ENCODE data around the gene CHL1.
"Not testable (repeated sequence)": the region's sequence is repeated elsewhere in the genome, so short reads cannot be mapped to it uniquely, and the experiment has no call there.

CHL1 gene

DNA sequence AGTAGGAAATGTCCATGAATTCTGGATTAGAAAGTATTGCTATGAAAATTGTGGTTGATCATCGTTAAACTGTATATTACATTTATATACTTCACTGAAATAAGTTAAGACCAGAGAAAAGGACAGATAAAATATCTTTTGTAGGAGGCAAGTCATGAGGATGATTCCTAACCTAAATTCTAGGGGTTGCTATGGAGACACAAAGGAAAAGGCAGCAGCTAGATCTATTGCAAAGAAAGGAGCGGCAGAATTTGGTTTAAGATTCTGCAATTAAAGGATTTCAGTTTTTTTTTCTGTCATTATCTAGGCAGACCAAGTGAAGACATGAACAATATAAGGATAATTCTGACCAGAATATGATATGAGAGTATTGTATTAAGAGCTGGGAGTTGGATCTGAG, 136.1 kb downstream of the CHL1 start:
- in situ Hi-C loops (cut with HindIII; ENCODE audit: low sequenced_read_pairs), result no loop called here

DNA sequence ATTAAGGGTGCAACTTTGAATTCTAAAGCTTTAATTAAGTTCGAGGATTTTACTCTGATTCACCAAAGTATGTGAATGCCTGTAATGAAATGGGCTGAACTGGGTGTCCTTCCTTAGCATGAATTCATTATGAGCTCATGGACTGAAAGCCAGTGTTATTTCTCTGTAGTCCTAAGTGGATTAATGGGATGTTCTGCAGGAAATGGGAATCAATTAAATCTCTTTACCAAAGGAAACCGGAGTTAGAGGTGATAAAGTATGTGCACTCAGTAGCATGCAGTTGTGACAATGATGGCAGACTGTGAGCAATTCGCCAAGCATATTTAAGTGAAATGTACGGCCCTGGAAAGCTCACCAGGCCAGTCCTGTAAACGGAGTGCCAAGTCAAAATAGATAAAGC, 138.7 kb downstream of the CHL1 start:
- in situ Hi-C loops (cut with HindIII; ENCODE audit: low sequenced_read_pairs), result no loop called here

DNA sequence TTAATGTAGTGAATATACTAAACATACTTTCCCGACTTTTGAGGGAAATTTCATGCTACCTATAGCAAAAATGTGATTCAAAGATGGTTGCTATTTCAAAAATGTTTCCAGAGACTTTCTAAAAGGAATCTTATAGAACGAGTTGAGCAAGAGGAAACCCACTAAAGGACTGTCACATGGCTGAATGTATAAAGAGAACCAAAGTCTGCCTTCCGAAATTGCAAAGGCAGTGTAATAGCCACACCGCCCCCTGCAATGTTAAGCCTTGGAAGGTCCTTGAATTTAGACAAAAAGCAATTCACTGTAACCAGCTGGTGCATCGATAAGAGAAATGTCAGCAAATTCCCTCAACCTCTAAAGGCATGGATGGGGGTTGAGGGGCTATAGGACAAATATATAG, 142.8 kb downstream of the CHL1 start:
- in situ Hi-C loops (cut with HindIII; ENCODE audit: low sequenced_read_pairs), result no loop called here

DNA sequence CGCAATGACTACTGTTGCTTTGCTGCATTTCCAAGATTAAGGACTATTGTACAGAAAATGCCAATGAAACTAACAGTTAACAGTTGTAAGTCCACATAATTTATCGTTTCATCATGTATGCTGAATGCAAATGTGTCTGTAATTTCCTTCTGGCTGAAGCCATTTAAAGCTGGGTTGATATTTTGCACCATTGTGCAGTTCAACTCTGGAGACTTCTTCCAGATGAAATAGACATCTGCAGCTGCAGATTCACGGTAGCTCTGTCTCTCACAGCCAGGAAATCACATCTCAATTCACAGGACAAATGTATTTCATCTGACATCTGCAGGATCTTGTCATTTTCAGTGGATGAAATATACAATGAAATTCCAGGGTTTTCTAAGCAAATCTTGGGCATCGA, 145.4 kb downstream of the CHL1 start:
- in situ Hi-C loops (cut with HindIII; ENCODE audit: low sequenced_read_pairs), result no loop called here

DNA sequence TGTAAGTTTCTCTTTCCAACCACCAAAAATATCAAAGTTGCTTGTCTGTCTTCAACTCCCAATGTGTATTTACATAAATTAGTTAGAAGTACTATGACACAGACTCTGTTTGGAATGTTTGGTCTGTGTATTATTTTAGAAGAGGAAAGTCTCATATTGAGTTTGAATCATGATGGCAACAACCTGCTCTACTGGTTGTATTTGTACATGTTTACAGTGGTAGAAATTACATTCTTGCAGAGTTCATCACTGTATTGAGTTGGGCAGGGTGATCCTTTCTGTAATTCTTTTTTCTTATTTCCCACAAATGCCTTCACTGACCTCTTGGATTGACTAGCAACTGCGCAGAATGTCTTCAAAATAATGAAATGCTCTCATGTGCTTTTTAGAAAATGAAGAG, 149.6 kb downstream of the CHL1 start:
- in situ Hi-C loops (cut with HindIII; ENCODE audit: low sequenced_read_pairs), result no loop called here

DNA sequence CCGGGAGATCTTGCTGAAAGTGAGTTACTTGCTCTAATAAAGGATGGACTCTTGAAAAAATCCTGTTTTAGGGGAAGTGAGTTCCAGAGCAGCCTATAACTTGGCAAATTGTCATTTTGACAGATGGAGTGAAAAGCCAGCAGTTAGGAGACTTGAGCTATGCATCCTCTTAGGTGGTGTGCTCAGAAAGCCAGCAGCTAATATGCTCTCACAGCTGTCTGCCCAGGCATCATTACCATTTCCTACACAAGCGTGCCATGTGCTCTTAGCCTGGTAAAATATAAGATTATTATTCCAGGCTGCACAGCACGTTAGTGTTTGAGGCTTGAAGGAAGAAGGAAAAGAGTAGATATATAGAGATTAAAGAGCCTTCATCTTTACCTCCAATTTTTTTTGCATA, 151.0 kb downstream of the CHL1 start:
- in situ Hi-C loops (cut with HindIII; ENCODE audit: low sequenced_read_pairs), result no loop called here

DNA sequence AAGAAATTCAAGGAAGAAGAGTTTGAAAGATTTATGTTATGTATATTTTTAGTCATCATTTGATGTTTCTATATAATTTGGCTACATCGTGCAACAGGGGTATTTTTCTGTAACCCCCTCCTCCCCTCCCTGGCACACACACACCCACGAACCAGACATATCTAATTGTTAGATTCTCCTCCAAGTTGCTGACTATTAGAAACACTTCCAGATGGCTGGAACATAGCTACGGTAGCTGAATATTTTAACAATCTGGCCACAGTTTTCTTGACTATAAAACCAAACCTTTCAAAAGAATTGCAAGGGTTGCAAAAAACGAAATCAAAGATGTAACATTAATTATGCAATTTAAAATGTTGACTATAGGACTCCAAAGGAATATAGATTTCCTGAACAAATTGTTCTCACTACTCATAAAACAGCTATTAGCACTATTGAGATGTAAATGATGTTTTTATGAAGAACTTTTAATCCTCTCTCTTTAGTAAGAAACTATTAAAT, 154.4 kb downstream of the CHL1 start:
- in situ Hi-C loops (cut with HindIII; ENCODE audit: low sequenced_read_pairs), result no loop called here

DNA sequence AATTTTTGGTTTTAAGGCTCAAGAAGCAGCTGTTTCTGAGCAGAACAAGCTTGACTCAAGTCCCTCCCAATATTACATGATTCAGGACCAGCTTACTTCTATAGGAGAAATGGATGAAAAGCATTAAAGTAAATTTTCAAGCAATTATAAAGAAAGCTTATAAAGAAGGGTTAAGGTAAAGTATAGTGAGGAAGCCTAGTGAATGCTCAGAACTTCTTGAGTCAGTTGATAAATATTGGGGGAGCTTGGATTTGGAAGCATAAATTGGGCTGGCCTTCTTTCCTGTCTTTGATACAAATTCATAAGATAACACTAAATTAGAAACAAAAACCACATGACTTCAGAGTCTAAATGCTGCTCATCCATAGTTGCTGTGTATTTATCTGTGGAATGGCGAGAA, 156.0 kb downstream of the CHL1 start:
- in situ Hi-C loops (cut with HindIII; ENCODE audit: low sequenced_read_pairs), result no loop called here

DNA sequence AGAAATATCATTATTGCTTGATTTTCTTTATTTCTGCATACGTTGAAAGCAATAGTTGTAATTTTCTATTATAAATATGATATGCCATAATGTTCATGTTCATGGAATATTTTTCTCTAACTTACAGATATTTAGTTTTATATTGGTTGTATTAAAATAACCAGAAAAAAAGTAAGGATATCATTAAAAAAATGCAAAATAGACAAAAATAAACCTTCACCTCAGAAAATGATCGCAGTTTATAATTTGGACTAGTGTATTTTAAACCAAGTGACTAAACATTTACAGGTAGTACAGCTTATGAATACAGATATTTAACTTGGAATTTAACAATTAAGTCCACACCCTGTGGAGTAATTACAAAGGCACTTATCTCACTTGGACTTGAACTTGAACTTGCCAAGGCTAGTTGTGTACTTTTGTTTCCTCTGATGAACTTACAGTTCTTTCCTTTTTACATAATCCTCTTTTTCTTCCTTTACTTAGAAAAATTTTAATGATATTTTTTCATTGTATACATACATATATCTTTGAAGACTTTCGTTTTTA, 156.7 kb downstream of the CHL1 start:
- in situ Hi-C loops (cut with HindIII; ENCODE audit: low sequenced_read_pairs), result no loop called here

DNA sequence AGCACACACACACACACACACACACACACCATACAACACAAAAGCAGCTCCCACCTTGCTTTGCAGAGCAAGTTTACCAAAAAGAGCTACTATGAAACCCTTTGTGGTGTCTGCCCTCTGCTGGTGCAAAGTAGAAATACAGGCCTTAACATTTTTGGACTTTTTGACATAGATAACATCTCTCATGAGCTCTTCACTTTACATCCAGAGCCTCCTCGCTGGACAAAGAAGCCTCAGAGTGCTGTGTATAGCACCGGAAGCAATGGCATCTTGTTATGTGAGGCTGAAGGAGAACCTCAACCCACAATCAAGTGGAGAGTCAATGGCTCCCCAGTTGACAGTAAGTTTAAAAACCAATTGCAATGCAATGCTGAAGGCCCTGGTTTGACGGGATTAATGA, 157.9 kb downstream of the CHL1 start:
- in situ Hi-C loops (cut with HindIII; ENCODE audit: low sequenced_read_pairs), result no loop called here

DNA sequence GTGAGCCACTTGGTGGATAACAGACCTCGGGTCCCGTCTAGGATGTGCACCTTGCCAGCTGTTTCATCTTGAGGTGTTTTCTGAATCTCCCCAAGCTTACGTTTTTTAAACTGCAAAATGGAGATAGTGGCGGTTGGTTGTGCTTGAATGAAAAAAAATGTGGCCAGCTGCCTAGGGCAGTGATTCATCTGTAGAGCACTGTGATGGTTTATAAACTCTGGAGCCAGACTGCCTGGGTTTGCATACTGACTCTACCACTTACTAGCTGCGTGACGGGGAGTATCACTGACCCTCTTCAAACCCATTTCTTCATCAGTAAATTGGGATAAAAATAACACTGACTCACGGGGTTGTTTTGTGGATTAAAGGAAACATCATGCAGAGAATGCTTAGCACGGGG, 159.1 kb downstream of the CHL1 start:
- in situ Hi-C loops (cut with HindIII; ENCODE audit: low sequenced_read_pairs), result no loop called here

DNA sequence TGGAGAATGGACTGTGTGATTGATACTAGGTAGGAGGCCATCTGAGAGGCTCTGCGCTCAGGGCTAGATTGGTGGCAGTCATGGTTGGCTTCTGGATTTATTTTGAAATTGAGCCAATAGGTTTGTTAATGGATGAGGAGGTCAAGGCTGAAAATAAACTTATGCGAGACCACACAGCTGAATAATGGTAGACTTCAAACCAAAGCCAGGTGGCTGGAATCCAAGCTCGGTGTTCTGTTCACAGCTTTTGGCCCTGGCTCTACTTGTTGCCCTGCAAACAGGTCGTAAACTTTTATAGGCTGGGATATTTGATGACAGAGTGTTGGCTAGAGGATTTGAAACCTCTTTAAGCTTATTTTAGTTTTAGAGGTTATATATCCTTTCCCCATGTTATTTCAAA, 160.4 kb downstream of the CHL1 start:
- in situ Hi-C loops (cut with HindIII; ENCODE audit: low sequenced_read_pairs), result no loop called here

DNA sequence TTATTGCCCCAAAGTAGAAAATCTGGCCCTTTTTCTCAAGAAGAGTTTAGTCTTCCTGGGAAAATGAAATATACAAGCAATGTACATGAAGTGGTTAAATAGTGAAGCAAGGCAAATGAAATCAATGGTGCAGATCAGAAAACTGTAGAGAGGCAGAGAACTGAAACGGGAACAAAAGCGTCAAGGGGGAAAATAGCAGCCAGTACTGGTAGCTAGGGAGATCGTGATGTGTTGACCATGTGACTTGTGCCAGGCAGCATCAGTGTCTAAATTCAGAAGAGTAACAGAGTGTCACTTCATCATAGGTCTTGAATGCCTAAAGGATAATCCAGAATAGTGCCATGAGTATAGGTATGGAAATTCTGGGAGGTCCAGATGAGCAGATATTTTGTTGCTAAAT, 163.1 kb downstream of the CHL1 start:
- in situ Hi-C loops (cut with HindIII; ENCODE audit: low sequenced_read_pairs), result no loop called here

DNA sequence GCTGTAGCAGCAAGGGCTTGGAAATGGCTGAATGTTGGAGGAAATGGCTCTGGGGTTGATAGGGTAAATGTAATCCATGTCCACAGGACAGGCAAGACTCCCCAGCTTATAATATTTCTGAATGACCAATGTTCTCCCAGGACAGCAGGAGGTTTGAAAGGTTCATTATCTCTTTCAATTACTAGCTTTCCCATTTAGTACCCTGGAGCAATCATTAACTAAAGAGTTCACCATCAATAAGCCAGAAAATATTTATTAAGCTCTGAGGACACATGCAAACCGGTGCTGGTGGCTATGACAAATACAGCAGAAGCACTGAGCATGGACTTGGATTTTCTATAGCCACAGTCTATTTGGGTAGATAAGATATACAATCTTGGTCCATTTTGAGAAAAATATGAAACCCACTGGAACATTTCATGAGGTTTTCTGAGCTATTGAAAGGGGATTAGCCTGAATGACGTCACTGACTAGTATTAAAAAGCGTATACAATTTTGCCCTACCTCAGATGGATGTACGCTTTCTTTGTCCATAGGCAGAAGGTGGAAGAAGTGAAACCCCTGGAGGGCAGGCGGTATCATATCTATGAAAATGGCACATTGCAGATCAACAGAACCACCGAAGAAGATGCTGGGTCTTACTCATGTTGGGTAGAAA, 166.2 kb downstream of the CHL1 start:
- in situ Hi-C loops (cut with HindIII; ENCODE audit: low sequenced_read_pairs), result no loop called here

DNA sequence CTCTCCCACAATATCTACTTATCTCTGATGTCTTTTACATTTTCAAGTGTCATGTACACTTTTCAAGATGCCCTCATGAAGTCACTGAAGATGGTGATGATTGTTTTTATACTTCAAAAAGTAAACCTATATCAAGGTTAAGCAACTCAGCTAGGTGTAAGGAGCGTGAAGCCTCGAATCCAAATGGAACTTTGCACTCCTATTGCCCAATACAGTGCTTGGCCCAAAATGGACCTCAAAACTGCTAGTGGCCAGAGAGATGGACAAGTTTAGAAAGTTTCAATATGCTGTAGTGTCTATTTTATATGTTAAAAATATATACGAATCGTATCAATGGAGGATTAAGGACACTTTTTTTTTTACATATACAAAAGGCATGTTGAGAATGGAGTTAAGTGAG, 167.7 kb downstream of the CHL1 start:
- in situ Hi-C loops (cut with HindIII; ENCODE audit: low sequenced_read_pairs), result no loop called here

DNA sequence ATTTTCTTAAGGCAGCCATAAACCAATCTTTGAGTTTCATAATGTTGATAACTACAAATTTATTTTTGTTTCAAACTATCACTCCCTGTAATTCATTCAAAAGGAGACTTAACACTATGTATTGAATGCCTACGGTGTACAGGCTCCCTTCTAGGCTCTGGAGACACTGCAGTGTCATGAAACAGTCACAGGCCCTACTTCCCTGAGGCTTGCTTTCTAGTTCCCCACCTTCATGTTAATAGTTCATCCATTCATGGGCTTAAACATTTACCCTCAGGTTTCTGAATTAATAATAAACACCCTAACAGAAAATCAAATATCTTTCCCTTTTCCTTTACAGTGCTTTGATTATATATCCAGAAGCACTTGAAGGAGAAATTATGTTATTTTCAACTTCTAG, 168.7 kb downstream of the CHL1 start:
- in situ Hi-C loops (cut with HindIII; ENCODE audit: low sequenced_read_pairs), result no loop called here

DNA sequence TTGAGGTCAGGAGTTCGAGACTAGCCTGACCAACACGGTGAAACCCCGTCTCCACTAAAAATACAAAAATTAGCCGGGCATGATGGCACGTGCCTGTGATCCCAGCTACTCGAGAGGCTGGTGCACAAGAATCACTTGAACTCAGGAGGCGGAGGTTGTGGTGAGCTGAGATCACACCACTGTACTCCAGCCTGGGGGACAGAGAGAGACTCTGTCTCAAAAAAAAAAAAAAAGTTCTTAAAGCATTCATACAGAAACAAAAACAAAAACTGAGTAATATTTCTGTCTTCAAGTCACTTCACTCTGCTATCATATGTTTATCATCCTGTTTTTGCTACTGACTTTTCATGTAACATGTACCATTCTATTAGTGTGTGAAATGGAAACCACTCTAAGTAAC, 169.7 kb downstream of the CHL1 start:
- in situ Hi-C loops (cut with HindIII; ENCODE audit: low sequenced_read_pairs), result not testable (repeated sequence)

DNA sequence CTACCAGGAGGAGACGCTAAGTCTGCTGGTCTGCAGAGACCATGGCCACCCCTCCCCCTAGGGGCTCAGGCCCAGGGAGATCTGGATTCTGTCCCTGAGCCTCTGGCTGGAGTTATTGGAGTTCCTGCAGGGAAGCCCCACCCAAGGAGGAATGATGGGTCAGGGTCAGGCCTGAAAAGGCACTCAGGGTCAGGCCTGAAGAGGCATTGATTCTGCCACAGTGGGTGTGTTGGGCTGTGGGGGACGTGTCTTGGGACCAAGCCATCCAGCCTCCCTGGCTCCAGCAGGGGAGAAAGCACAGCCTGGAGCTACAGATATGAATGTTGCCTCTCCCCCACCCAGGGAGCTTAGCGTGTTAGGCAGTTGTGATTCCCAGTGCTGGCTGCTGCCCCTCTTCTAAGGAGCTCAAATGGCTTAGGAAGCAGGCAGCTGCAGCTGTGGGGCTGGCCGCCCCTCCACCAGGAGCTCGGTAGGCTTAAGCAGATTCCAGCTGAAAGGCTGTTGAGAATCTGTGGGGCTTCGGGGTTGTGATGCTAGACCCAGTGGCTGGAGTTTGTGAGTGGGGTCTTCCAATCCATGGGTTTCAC, 176.7 kb downstream of the CHL1 start:
- in situ Hi-C loops (cut with HindIII; ENCODE audit: low sequenced_read_pairs), result no loop called here

DNA sequence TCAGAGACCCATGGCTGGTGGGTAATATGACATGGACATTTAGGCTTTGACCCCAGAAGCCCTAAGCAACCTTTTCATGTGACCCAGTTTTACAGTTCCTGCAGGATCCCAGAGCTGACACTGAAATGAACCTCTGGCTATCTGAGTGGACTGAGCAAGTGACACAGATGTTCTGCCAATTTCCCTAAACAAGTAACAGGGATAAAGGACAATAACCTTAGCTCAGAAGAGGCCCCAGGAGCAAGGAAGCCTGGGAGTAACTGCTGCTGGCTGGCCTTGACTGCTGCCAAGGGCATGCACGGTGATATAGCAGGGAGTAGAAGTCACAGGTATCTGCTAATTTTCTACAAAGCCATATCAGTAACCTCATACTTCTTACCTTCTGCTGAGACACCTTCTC, 177.9 kb downstream of the CHL1 start:
- in situ Hi-C loops (cut with HindIII; ENCODE audit: low sequenced_read_pairs), result no loop called here

DNA sequence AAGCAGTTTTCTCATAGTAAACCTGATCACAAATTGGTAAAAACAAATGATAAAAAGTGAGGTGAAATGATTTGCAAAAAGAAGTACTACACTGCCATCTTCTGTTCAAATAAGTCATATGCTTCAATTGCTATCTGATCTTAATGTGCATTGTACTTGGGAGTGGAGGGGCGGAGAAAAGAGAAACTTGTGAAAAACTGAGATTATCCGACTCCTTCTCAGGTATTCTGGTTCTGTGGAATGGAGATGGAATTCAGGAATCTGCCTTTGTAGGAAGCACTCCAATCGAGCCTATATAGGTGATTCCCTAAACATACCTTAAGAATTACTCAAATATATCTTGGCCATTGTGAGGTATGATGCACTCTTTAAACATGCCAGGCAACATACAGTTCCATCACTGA, 180.6 kb downstream of the CHL1 start:
- in situ Hi-C loops (cut with HindIII; ENCODE audit: low sequenced_read_pairs), result no loop called here

DNA sequence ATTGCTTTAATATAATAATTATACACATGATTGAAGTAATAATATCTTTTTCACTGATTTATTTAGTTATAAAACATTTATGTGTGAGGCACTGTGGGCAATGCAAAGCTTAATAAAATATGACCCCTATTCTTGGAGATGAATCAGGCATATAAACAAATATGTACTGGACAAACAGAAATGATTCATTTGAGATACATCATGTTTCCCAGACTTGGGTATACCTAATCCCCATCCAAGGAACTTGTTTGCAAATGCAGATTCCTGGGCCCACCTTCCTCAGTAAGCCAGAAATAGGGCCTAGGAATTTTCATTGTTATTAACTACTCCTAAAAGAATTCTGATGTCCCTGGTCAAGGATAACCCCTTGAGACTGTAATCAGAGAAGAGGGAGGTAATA, 184.2 kb downstream of the CHL1 start:
- in situ Hi-C loops (cut with HindIII; ENCODE audit: low sequenced_read_pairs), result no loop called here

DNA sequence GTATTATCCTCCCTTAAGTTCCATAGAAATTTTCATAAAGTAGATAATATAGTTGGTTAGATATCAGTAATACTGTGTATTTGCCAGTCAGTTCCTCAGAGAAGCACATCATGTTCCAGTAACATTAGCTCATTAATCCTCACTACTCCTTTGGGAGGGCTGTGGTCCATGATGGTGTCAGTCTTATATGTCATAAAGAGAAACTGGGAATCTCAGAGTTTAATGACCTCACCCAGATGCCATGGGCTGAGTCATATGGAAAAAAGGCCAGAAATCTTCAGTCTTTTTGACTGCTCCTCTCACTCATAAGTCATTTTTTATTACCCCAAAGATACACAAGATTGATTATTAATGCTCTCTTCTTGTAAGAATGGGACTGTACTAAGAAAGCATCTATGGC, 188.6 kb downstream of the CHL1 start:
- in situ Hi-C loops (cut with HindIII; ENCODE audit: low sequenced_read_pairs), result no loop called here

DNA sequence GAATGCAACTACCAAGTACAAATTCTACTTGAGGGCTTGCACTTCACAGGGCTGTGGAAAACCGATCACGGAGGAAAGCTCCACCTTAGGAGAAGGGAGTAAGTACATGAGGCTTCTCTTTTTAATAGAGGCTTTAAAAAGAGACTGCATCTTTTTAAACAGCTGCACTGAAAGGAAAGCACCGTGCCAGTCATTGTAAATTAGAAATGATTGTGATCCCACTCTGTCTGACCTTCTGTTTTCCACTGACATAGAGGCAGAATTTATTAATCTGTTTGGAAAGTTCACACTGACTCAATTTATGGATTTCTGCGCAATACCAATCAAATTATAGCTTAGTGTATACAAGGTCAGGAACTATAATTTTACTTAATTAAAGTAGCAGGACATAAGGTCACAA, 198.2 kb downstream of the CHL1 start:
- in situ Hi-C loops (cut with HindIII; ENCODE audit: low sequenced_read_pairs), result no loop called here

Measured in DLD1 (cell line).